A549 (cell line): ENCODE measurements around the gene IL20RA. TPM values are rescaled to one million over a fixed set of nuclear protein-coding genes. Genes with fewer than 3 reads are reported as not detected.

Source experiments
- ATAC-seq, 2 experiments: fragments of 200-7000 bp in 1 of 2; fragments of >200 bp in 1 of 2; cut with Nextera tagmentation in 1 of 2; cut with Tn5 transposase in 1 of 2; 3 replicates each; pipeline versions ENCODE4 v1.8.0 to v1.9.1; 2018 to 2020; ENCODE audit warnings: mild to moderate bottlenecking in 1 of 2, moderate library complexity in 1 of 2
- CTCF ChIA-PET: fragments of 300-600 bp; sonication (Branson Sonifier 250); formaldehyde crosslinking; extraction: SDS; loops from one replicate; lab custom pipeline; 2021; ENCODE audit warnings: antibody characterized with exemption, inconsistent platforms; lab: Yijun Ruan, JAX
- POLR2A ChIA-PET: fragments of 350-600 bp; formaldehyde crosslinking; extraction: SDS; loops from one replicate; lab custom pipeline; 2021; ENCODE audit warnings: antibody characterized with exemption, inconsistent platforms; lab: Yijun Ruan, JAX
- DNase-seq, 2 experiments: peaks; one replicate each; pipeline versions ENCODE4 v3.0.0 to v3.0.0-alpha.2; 2011 to 2016; ENCODE audit warnings: low read depth in 1 of 2, low spot score in 1 of 2
- FAIRE-seq: peaks from 2 replicates; lab custom pipeline; 2011; peaks lifted over from hg19 to GRCh38; lab: Jason Lieb, UNC
- H3K27ac ChIP-seq, 2 experiments: fragments of >200 bp; sonication (Bioruptor Twin); formaldehyde crosslinking; 3 replicates each; pipeline ENCODE4 v1.5.1; 2016 to 2017
- H3K4me1 ChIP-seq: fragments of >200 bp; sonication (Bioruptor Twin); formaldehyde crosslinking; 3 replicates; pipeline ENCODE4 v1.6.1; 2016
- H3K4me2 ChIP-seq: fragments of >200 bp; sonication (Bioruptor Twin); formaldehyde crosslinking; 3 replicates; pipeline ENCODE4 v1.6.1; 2016
- H3K4me3 ChIP-seq: fragments of >200 bp; sonication (Bioruptor Twin); formaldehyde crosslinking; 3 replicates; pipeline ENCODE4 v1.5.1; 2016
- H3K9me3 ChIP-seq: fragments of >200 bp; sonication (Bioruptor Twin); formaldehyde crosslinking; 3 replicates; pipeline ENCODE4 v1.6.1; 2016
- CEBPB ChIP-seq, 2 experiments: fragments of >200 bp in 1 of 2; sonication (Bioruptor Twin) in 1 of 2; formaldehyde crosslinking in 1 of 2; IDR thresholded peaks; 2 replicates each; pipeline ENCODE4 v1.6.1; 2012 to 2016
- E2F6 ChIP-seq: IDR thresholded peaks from 2 replicates; pipeline ENCODE4 v1.6.1; 2012; ENCODE audit warnings: low read depth, borderline replicate concordance
- EHMT2 ChIP-seq: fragments of 200-600 bp; sonication (generic); IDR thresholded peaks from 2 replicates; pipeline ENCODE4 v1.6.1; 2016; ENCODE audit warnings: antibody characterized with exemption, low read depth, mild to moderate bottlenecking, moderate library complexity
- ELK1 ChIP-seq: fragments of 150-350 bp; IDR thresholded peaks from 2 replicates; pipeline ENCODE4 v1.6.1; 2014; ENCODE audit warnings: low read depth, mild to moderate bottlenecking, low read length
- ESRRA ChIP-seq: fragments of 150-350 bp; IDR thresholded peaks from 2 replicates; pipeline ENCODE4 v1.6.1; 2014; ENCODE audit warnings: mild to moderate bottlenecking, low read length, borderline replicate concordance
- FOSB ChIP-seq: fragments of 250-450 bp; sonication (Bioruptor Pico); IDR thresholded peaks from 2 replicates; pipeline ENCODE4 v1.5.0; 2020; ENCODE audit warnings: mild to moderate bottlenecking, moderate library complexity
- FOXS1 ChIP-seq: fragments of 250-450 bp; sonication (Bioruptor Pico); IDR thresholded peaks from 2 replicates; pipeline ENCODE4 v1.5.0; 2020; ENCODE audit warnings: mild to moderate bottlenecking, moderate library complexity
- HDAC2 ChIP-seq: fragments of 200-600 bp; sonication (generic); IDR thresholded peaks from 2 replicates; pipeline ENCODE4 v1.6.1; 2016
- HOXA7 ChIP-seq: fragments of 250-450 bp; sonication (Bioruptor Pico); IDR thresholded peaks from 2 replicates; pipeline ENCODE4 v1.5.0; 2020; ENCODE audit warnings: mild to moderate bottlenecking, moderate library complexity
- JUN ChIP-seq, 2 experiments: fragments of >200 bp; sonication (Bioruptor Twin); formaldehyde crosslinking; IDR thresholded peaks; 2 replicates in 1 of 2; 3 replicates in 1 of 2; pipeline ENCODE4 v1.6.1; 2016 to 2017
- JUNB ChIP-seq: fragments of >200 bp; sonication (Bioruptor Twin); formaldehyde crosslinking; IDR thresholded peaks from 2 replicates; pipeline ENCODE4 v1.6.1; 2016
- KDM1A ChIP-seq: fragments of 200-600 bp; sonication (generic); IDR thresholded peaks from 2 replicates; pipeline ENCODE4 v1.6.1; 2016; ENCODE audit warnings: low read depth, mild to moderate bottlenecking
- RAD21 ChIP-seq, 2 experiments: fragments of >200 bp in 1 of 2; sonication (Bioruptor Twin) in 1 of 2; formaldehyde crosslinking in 1 of 2; IDR thresholded peaks in 1 of 2; conservative IDR thresholded peaks in 1 of 2; 2 replicates in 1 of 2; 3 replicates in 1 of 2; pipeline ENCODE4 v1.6.1; 2012 to 2018; ENCODE audit warnings: inconsistent platforms in 1 of 2
- RCOR1 ChIP-seq: fragments of 150-350 bp; IDR thresholded peaks from 2 replicates; pipeline ENCODE4 v1.6.1; 2014; ENCODE audit warnings: antibody characterized with exemption, low read length, low read depth
- REST ChIP-seq: fragments of 200-600 bp; sonication (generic); IDR thresholded peaks from 2 replicates; pipeline ENCODE4 v1.6.1; 2016; ENCODE audit warnings: antibody characterized with exemption, mild to moderate bottlenecking, moderate library complexity
- RFX5 ChIP-seq: fragments of 450-650 bp; IDR thresholded peaks from 2 replicates; pipeline ENCODE4 v1.7.1; 2014; ENCODE audit warnings: antibody characterized with exemption, mild to moderate bottlenecking, moderate library complexity
- TFCP2L1 ChIP-seq: fragments of 250-450 bp; sonication (Bioruptor Pico); IDR thresholded peaks from 2 replicates; pipeline ENCODE4 v1.5.0; 2021; ENCODE audit warnings: mild to moderate bottlenecking
- ZFP36 ChIP-seq: fragments of 450-650 bp; IDR thresholded peaks from 2 replicates; pipeline ENCODE4 v1.6.1; 2014; ENCODE audit warnings: borderline replicate concordance; ENCODE audit not compliant: partially characterized antibody
- ZSCAN20 ChIP-seq: fragments of 250-450 bp; sonication (Bioruptor Pico); IDR thresholded peaks from 2 replicates; pipeline ENCODE4 v1.8.0; 2022; ENCODE audit warnings: mild to moderate bottlenecking, moderate library complexity
- WGBS: methylation state at CpG from one replicate; pipeline ENCODE4 v1.1.6; 2017; ENCODE audit errors: missing lambda C conversion rate; 5-methylcytosine and 5-hydroxymethylcytosine counted together
- polyA plus RNA-seq, 4 experiments: library from polyadenylated mRNA; depleted of rRNA in 3 of 4; stranded (reverse); fragments of >200 nt; fragmentation: RNase III in 1 of 4; extraction: RNeasy Plus Mini Kit Qiagen cat#74134 plus additional on column Dnase treatment in 1 of 4; gene quantifications; 2 replicates in 3 of 4; 3 replicates in 1 of 4; pipeline ENCODE4 v1.2.3, GENCODE V29; 2011 to 2017
- TF ChIP-seq, protein P1 (sequence below): IDR thresholded peaks from 2 replicates; pipeline ENCODE4 v1.6.1; 2012
- TF ChIP-seq, protein P2 (sequence below): fragments of >200 bp; sonication (Bioruptor Twin); formaldehyde crosslinking; IDR thresholded peaks from 3 replicates; pipeline ENCODE4 v1.5.1; 2016
- TF ChIP-seq, protein P3 (sequence below): IDR thresholded peaks from 2 replicates; pipeline ENCODE4 v1.6.1; 2012

Gene IL20RA
- polyA plus RNA-seq, 2 of the 4 experiments (the other 2 are of a cell fraction) = 0.08 TPM; not detected in 1

DNA sequence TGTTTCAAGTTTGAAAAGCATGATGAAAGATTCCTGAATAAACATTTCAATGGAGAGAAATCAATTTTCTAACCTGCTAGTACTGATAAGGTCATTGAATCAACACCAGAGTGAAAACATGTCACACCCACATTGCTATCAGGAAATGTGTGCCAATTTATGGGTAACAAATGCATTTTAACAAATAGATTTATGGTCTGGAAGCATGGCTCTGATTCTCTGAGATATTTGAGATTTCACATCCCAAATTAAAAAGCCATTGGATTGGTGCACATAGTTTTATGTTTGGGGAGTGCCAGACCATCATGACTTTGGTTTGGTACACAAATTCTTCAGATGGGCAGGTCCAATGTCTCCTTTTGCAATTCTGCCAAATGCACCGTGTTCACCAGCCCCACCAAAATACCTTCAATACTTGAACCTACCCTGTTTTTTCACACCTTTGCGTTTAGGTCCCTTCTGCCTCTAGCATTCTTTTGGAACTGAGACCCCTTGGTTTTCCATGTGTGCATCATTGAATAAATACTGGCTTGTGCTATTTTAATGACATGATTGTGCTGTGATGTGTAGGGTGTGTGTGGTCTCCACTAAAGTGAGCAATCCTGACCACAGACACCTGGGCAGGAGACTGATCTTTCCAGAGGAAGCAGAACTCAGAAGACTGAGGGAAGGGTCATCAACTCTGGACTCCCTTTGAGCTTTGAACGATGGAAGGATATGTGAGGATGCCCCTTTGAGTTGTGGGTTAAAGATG, 20.4 kb downstream of the IL20RA start (continued):
- TF ChIP-seq, protein P1, sequence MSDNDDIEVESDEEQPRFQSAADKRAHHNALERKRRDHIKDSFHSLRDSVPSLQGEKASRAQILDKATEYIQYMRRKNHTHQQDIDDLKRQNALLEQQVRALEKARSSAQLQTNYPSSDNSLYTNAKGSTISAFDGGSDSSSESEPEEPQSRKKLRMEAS = no peak

- WGBS = 59% methylated on average over 4 of the region's 4 CpGs
- no peaks in the 10 kb centered on the region for H3K4me1 ChIP-seq
- TF ChIP-seq KDM1A = no peak
- TF ChIP-seq FOSB (CRISPR knock-in tag) = no peak
- no peak for TF ChIP-seq ELK1
- TF ChIP-seq, protein P2, sequence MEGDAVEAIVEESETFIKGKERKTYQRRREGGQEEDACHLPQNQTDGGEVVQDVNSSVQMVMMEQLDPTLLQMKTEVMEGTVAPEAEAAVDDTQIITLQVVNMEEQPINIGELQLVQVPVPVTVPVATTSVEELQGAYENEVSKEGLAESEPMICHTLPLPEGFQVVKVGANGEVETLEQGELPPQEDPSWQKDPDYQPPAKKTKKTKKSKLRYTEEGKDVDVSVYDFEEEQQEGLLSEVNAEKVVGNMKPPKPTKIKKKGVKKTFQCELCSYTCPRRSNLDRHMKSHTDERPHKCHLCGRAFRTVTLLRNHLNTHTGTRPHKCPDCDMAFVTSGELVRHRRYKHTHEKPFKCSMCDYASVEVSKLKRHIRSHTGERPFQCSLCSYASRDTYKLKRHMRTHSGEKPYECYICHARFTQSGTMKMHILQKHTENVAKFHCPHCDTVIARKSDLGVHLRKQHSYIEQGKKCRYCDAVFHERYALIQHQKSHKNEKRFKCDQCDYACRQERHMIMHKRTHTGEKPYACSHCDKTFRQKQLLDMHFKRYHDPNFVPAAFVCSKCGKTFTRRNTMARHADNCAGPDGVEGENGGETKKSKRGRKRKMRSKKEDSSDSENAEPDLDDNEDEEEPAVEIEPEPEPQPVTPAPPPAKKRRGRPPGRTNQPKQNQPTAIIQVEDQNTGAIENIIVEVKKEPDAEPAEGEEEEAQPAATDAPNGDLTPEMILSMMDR = no peak
- TF ChIP-seq, protein P3, sequence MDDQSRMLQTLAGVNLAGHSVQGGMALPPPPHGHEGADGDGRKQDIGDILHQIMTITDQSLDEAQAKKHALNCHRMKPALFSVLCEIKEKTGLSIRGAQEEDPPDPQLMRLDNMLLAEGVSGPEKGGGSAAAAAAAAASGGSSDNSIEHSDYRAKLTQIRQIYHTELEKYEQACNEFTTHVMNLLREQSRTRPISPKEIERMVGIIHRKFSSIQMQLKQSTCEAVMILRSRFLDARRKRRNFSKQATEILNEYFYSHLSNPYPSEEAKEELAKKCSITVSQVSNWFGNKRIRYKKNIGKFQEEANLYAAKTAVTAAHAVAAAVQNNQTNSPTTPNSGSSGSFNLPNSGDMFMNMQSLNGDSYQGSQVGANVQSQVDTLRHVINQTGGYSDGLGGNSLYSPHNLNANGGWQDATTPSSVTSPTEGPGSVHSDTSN = no peak
- no peak for TF ChIP-seq E2F6
- TF ChIP-seq TFCP2L1 (CRISPR knock-in tag) = no peak
- TF ChIP-seq HDAC2 = no peak
- TF ChIP-seq HOXA7 (CRISPR knock-in tag) = no peak
- TF ChIP-seq ESRRA = no peak
- TF ChIP-seq JUNB = no peak
- TF ChIP-seq CEBPB (IDR thresholded peaks at IDR 0.05) = no peak
- no peak for TF ChIP-seq FOXS1
- TF ChIP-seq JUN (IDR thresholded peaks at IDR 0.05) = no peak
- TF ChIP-seq, all 56 proteins: peak for 0
- Histone ChIP-seq H3K9me3 (no peaks in the 10 kb centered on the region), H3K4me2 (no peak overlapping the region), H3K4me3 (no peak overlapping the region), H3K27ac (no peak overlapping the region)
- no peak for FAIRE-seq
- ATAC-seq = no peak
- CTCF ChIA-PET = no interaction called here
- POLR2A ChIA-PET = no interaction called here
- DNase-seq = no peak
Observed at GRCh38 chr6:137020776-137021175, 24.0 kb downstream of the IL20RA start.

- Histone ChIP-seq H3K4me1 (no peaks in the 10 kb centered on the region), H3K9me3 (no peaks in the 10 kb centered on the region), H3K4me3 (no peak overlapping the region), H3K4me2 (no peak overlapping the region), H3K27ac (no peak overlapping the region)
- ChIA-PET POLR2A (no interaction called here), CTCF (no interaction called here)
- FAIRE-seq (no peak), DNase-seq (no peak), ATAC-seq (no peak)
- WGBS = 27% methylated on average over 4 of the region's 4 CpGs
- no peak for TF ChIP-seq REST
- TF ChIP-seq, protein P1 = no peak
- no peak for TF ChIP-seq JUN (IDR thresholded peaks at IDR 0.05)
- no peak for TF ChIP-seq RAD21 (conservative IDR thresholded peaks at IDR 0.05 in 1 of 2, IDR thresholded peaks at IDR 0.05 in 1 of 2)
- TF ChIP-seq RCOR1 = no peak
- no peak for TF ChIP-seq EHMT2
- TF ChIP-seq ZSCAN20 = no peak
- TF ChIP-seq ZFP36 = no peak
- TF ChIP-seq HDAC2 = no peak
- no peak for TF ChIP-seq ESRRA
- TF ChIP-seq RFX5 = no peak
- TF ChIP-seq, protein P3 = no peak
Observed at GRCh38 chr6:137019476-137020272, 25.1 kb downstream of the IL20RA start.
